CD14-positive monocyte (primary cell): ENCODE results near the gene KLK14. TPM values are rescaled to one million over a fixed set of nuclear protein-coding genes. Genes with fewer than 3 reads are reported as not detected.

ENCODE experiments used
- DNase-seq, 3 donors: peaks; one replicate each; pipeline ENCODE4 v3.0.0-alpha.2; 2011 to 2022
- H2AFZ ChIP-seq: 2 replicates; pipeline ENCODE4 v1.6.0; 2012; ENCODE audit warnings: mild to moderate bottlenecking, low read depth, low read length, inconsistent platforms; ENCODE audit not compliant: insufficient read depth, poor library complexity, severe bottlenecking
- H3K27ac ChIP-seq, 2 donors: 1 replicate in 1 of 2; 2 replicates in 1 of 2; pipeline ENCODE4 v1.5.1; 2012 to 2013; ENCODE audit warnings: low read length in 2 of 2, control low read depth in 1 of 2, inconsistent platforms in 1 of 2, low read depth in 1 of 2, mild to moderate bottlenecking in 1 of 2
- H3K27me3 ChIP-seq, 2 donors: one replicate each; pipeline versions ENCODE4 v1.6.0 to v1.6.1; 2011 to 2013; ENCODE audit warnings: low read length in 2 of 2; ENCODE audit not compliant: control insufficient read depth in 2 of 2, insufficient read depth in 2 of 2
- H3K36me3 ChIP-seq, 2 donors: replicated peaks in 1 of 2; 1 replicate in 1 of 2; 2 replicates in 1 of 2; pipeline versions ENCODE4 v1.5.1 to v1.6.1; 2012 to 2013; ENCODE audit warnings: low read length in 2 of 2, control low read depth in 1 of 2, inconsistent platforms in 1 of 2, mild to moderate bottlenecking in 1 of 2; ENCODE audit not compliant: insufficient read depth in 2 of 2, control insufficient read depth in 1 of 2
- H3K4me1 ChIP-seq, 2 donors: 1 replicate in 1 of 2; 2 replicates in 1 of 2; pipeline versions ENCODE4 v1.5.1 to v1.6.1; 2012 to 2013; ENCODE audit warnings: low read length in 2 of 2, control low read depth in 1 of 2, inconsistent platforms in 1 of 2, mild to moderate bottlenecking in 1 of 2, moderate library complexity in 1 of 2; ENCODE audit not compliant: insufficient read depth in 2 of 2, control insufficient read depth in 1 of 2
- H3K4me2 ChIP-seq: replicated peaks from 2 replicates; pipeline ENCODE3; 2012; ENCODE audit warnings: low read length, moderate library complexity, mild to moderate bottlenecking; ENCODE audit not compliant: poor library complexity, severe bottlenecking; ENCODE audit errors: extremely low read depth
- H3K4me3 ChIP-seq, 3 experiments: fragments of 200-600 bp in 1 of 3; sonication (generic) in 1 of 3; replicated peaks in 1 of 3; 1 replicate in 2 of 3; 2 replicates in 1 of 3; pipeline ENCODE4 v1.5.1; 2011 to 2013; ENCODE audit warnings: low read length in 3 of 3, mild to moderate bottlenecking in 3 of 3, control low read depth in 2 of 3, low read depth in 2 of 3, inconsistent platforms in 1 of 3, moderate library complexity in 1 of 3
- H3K79me2 ChIP-seq: 2 replicates; pipeline ENCODE4 v1.6.0; 2012; ENCODE audit warnings: mild to moderate bottlenecking, control low read depth, inconsistent platforms, low read length, moderate library complexity; ENCODE audit not compliant: insufficient read depth
- H3K9ac ChIP-seq: 2 replicates; pipeline ENCODE4 v1.6.0; 2017; ENCODE audit warnings: low read length, mild to moderate bottlenecking; ENCODE audit not compliant: insufficient read depth, poor library complexity, severe bottlenecking
- H3K9me3 ChIP-seq, 2 donors: replicated peaks in 1 of 2; 1 replicate in 1 of 2; 2 replicates in 1 of 2; pipeline versions ENCODE4 v1.5.1 to v1.6.1; 2012 to 2013; ENCODE audit warnings: low read length in 2 of 2, control low read depth in 1 of 2; ENCODE audit not compliant: control insufficient read depth in 1 of 2, insufficient read depth in 1 of 2
- H4K20me1 ChIP-seq: 2 replicates; pipeline ENCODE4 v1.6.0; 2012; ENCODE audit warnings: mild to moderate bottlenecking, low read length, control low read depth, moderate library complexity; ENCODE audit not compliant: insufficient read depth
- H3K27ac Mint-ChIP-seq, 7 donors: one replicate each; pipeline ENCODE4 v1.8.0; 2020; ENCODE audit warnings: mild to moderate bottlenecking in 7 of 7, mixed read lengths in 7 of 7, moderate library complexity in 6 of 7, inconsistent platforms in 2 of 7
- H3K27me3 Mint-ChIP-seq, 3 donors: one replicate each; pipeline ENCODE4 v1.8.0; 2021 to 2022; ENCODE audit warnings: low read depth in 3 of 3, mild to moderate bottlenecking in 3 of 3, mixed read lengths in 3 of 3, moderate library complexity in 3 of 3, inconsistent platforms in 1 of 3
- H3K36me3 Mint-ChIP-seq, 2 donors: one replicate each; pipeline ENCODE4 v1.8.0; 2020; ENCODE audit warnings: mixed read lengths in 2 of 2, inconsistent platforms in 1 of 2, mild to moderate bottlenecking in 1 of 2
- H3K4me1 Mint-ChIP-seq: one replicate; pipeline ENCODE4 v1.8.0; 2020; ENCODE audit warnings: mild to moderate bottlenecking, mixed read lengths
- H3K4me3 Mint-ChIP-seq, 2 donors: one replicate each; pipeline ENCODE4 v1.8.0; 2020; ENCODE audit warnings: mild to moderate bottlenecking in 2 of 2, mixed read lengths in 2 of 2, moderate library complexity in 1 of 2
- H3K9me3 Mint-ChIP-seq, 7 donors: one replicate each; pipeline ENCODE4 v1.8.0; 2020 to 2022; ENCODE audit warnings: mixed read lengths in 7 of 7, mild to moderate bottlenecking in 6 of 7, moderate library complexity in 6 of 7, inconsistent platforms in 2 of 7
- WGBS: methylation state at CpG from one replicate; pipeline ENCODE4 v1.1.5; 2013; ENCODE audit warnings: missing lambda C conversion rate; ENCODE audit not compliant: insufficient coverage; 5-methylcytosine and 5-hydroxymethylcytosine counted together
- intact Hi-C, 2 donors: fragments of 100-400 bp; cut with micrococcal nuclease; formaldehyde crosslinking; loops; one replicate each; pipeline versions ENCODE4 v1.15.0 to v1.15.1; 2023
- polyA plus RNA-seq, 3 donors: library from polyadenylated mRNA; depleted of rRNA in 1 of 3; unstranded in 2 of 3; stranded (reverse) in 1 of 3; fragments of 300-500 nt in 2 of 3; fragments of >200 nt in 1 of 3; fragmentation: Illumina TruSeq in 2 of 3; gene quantifications; 1 replicate in 2 of 3; 2 replicates in 1 of 3; pipeline ENCODE4 v1.2.3, GENCODE V29; 2012 to 2021
- TF ChIP-seq, protein P1 (sequence below): fragments of 200-600 bp; IDR thresholded peaks from one replicate; pipeline ENCODE4 v1.8.0; 2022; ENCODE audit warnings: antibody characterized with exemption, mild to moderate bottlenecking

KLK14 gene
- polyA plus RNA-seq, 3 donors: 0.29 TPM; not detected in 2

DNA sequence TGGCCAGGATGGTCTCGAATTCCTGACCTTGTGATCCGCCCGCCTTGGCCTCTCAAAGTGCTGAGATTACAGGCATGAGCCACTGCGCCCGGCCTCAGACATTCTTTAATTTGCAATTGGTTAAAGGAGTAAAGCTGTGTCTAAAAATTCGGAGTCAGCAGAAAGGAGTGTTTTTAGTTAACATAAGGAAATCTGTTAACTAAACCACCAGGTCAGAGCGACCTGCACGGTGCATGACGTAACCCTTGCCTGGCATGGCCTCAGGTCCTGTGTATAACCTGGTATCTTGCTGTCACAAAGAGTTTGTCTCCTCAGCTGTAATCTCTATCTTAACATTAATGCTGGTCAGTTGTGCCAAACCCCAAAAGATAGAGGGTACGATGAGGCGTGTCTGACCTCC is 38.4 kb downstream of the KLK14 start:
- Mint-ChIP-seq H3K36me3 (no peaks in the 10 kb centered on the region), H3K4me3 (no peak overlapping the region)
- no peak for DNase-seq

DNA sequence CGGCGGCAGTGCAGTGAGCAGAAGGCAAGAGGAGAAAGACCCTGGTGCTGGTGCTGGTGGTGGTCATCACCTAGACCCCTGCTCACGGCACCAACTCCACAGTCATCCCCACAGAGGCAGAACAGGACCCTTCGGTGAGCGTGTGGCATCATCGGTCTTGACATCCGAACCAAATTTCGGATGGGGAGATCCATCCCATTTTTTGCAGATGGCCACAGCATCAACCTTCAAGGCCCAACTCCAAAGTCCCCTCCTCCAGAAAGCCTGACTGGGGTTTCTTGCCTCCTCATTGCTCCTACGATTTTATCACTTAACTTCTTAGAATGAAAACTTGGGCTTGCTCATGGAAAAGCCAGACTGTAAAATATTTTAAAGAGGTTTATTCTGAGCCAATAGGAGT is 39.2 kb downstream of the KLK14 start:
- WGBS: 92% methylated on average over 5 of the region's 9 CpGs
- TF ChIP-seq, protein P1, sequence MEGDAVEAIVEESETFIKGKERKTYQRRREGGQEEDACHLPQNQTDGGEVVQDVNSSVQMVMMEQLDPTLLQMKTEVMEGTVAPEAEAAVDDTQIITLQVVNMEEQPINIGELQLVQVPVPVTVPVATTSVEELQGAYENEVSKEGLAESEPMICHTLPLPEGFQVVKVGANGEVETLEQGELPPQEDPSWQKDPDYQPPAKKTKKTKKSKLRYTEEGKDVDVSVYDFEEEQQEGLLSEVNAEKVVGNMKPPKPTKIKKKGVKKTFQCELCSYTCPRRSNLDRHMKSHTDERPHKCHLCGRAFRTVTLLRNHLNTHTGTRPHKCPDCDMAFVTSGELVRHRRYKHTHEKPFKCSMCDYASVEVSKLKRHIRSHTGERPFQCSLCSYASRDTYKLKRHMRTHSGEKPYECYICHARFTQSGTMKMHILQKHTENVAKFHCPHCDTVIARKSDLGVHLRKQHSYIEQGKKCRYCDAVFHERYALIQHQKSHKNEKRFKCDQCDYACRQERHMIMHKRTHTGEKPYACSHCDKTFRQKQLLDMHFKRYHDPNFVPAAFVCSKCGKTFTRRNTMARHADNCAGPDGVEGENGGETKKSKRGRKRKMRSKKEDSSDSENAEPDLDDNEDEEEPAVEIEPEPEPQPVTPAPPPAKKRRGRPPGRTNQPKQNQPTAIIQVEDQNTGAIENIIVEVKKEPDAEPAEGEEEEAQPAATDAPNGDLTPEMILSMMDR: no peak

More for the DNA sequence above, 38.4 kb downstream of the KLK14 start:
- no peak overlapping the region for H3K27ac ChIP-seq
- Mint-ChIP-seq H3K4me1 (no peaks in the 10 kb centered on the region), H3K9me3 (peaks cover 0 to 17% (median 0%) of the 10 kb centered on the region in 7 donors), H3K27ac (no peak overlapping the region), H3K27me3 (peaks cover 8 to 23% (median 21%) of the 10 kb centered on the region in 3 donors)
- H3K9ac ChIP-seq: no peak overlapping the region
- no peaks in the 10 kb centered on the region for H3K36me3 ChIP-seq
- no peaks in the 10 kb centered on the region for H3K79me2 ChIP-seq
- H4K20me1 ChIP-seq: no peaks in the 10 kb centered on the region
- WGBS: 100% methylated on average over 4 of the region's 11 CpGs
- intact Hi-C loops: no loop called here
- H3K27me3 ChIP-seq: peaks cover 0 to 5% of the 10 kb centered on the region in 2 donors
- H3K4me1 ChIP-seq: no peaks in the 10 kb centered on the region
- no peak overlapping the region for H3K4me3 ChIP-seq
- TF ChIP-seq, protein P1: no peak
- H3K4me2 ChIP-seq: no peak overlapping the region
- H3K9me3 ChIP-seq: no peaks in the 10 kb centered on the region
- no peak overlapping the region for H2AFZ ChIP-seq

More for the DNA sequence above, 39.2 kb downstream of the KLK14 start:
- no peak overlapping the region for H2AFZ ChIP-seq
- H3K36me3 ChIP-seq: no peaks in the 10 kb centered on the region
- intact Hi-C loops: no loop called here
- H3K9me3 ChIP-seq: no peaks in the 10 kb centered on the region
- Mint-ChIP-seq H3K27ac (no peak overlapping the region), H3K4me3 (no peak overlapping the region), H3K9me3 (peaks cover 0 to 13% (median 0%) of the 10 kb centered on the region in 7 donors), H3K4me1 (no peaks in the 10 kb centered on the region), H3K36me3 (no peaks in the 10 kb centered on the region), H3K27me3 (peaks cover 8 to 22% (median 15%) of the 10 kb centered on the region in 3 donors)
- no peak overlapping the region for H3K4me3 ChIP-seq
- H3K27ac ChIP-seq: no peak overlapping the region
- no peaks in the 10 kb centered on the region for H3K79me2 ChIP-seq
- DNase-seq: no peak
- H3K27me3 ChIP-seq: peaks cover 0 to 5% of the 10 kb centered on the region in 2 donors
- H3K4me1 ChIP-seq: no peaks in the 10 kb centered on the region
- no peak overlapping the region for H3K9ac ChIP-seq
- H4K20me1 ChIP-seq: no peaks in the 10 kb centered on the region
- no peak overlapping the region for H3K4me2 ChIP-seq
